ENCODE measurements around the gene CCDC183. TPM values are rescaled to one million over a fixed set of nuclear protein-coding genes. Genes with fewer than 3 reads are reported as not detected.

The CCDC183 gene
- total and polyA plus RNA-seq, 2 of the 4 experiments (the other 2 are of a cell fraction), result under 0.01 to 0.29 TPM

- no peak overlapping the region for H2BK120ac ChIP-seq (ENCODE audit: low read depth, low read length)
- H3K4me2 ChIP-seq (ENCODE audit: low read depth, low read length), result no peak overlapping the region
- WGBS, 2 experiments (ENCODE audit: extremely low coverage in 2 of 2, insufficient read length in 1 of 2), result 80% methylated on average over 3 of the region's 23 CpGs; no CpG with 5 or more reads in 1 of the 2 experiments
- peaks cover 14% of the 10 kb centered on the region for H3K4me1 ChIP-seq (ENCODE audit: control insufficient read depth, insufficient read depth, low read length)
- POLR2A ChIA-PET (ENCODE audit: unreplicated experiment), result no interaction called here
- no peak overlapping the region for H3K4me3 ChIP-seq (ENCODE audit: insufficient read depth, low read depth, low read length)
- CTCF ChIA-PET, result no interaction called here
- dilution Hi-C loops (cut with HindIII; ENCODE audit: low sequenced_read_pairs, unreplicated experiment), result no loop called here
- BruUV-seq (replicated peaks), result no TSS peak
- H3K9ac ChIP-seq (ENCODE audit: low read depth, low read length), result no peak overlapping the region
- no peak overlapping the region for H4K91ac ChIP-seq (ENCODE audit: insufficient read depth, low read depth, low read length)
- no peak overlapping the region for H3K27ac ChIP-seq (ENCODE audit: insufficient read depth, low read length)
- H4K5ac ChIP-seq (ENCODE audit: low read depth, low read length), result no peak overlapping the region
- intact Hi-C loops (cut with micrococcal nuclease), result no loop called here
- H3K36me3 ChIP-seq (ENCODE audit: control insufficient read depth, insufficient read depth, low read length), result peaks cover 15% of the 10 kb centered on the region; the same call in 1 of the 2 replicates
- no peak overlapping the region for H2AK5ac ChIP-seq (ENCODE audit: low read depth, low read length)
- H3K9me1 ChIP-seq (ENCODE audit: insufficient read depth, low read length), result no peaks in the 10 kb centered on the region
- H3K14ac ChIP-seq (replicated peaks; ENCODE audit: low read depth, low read length), result no peak overlapping the region
- H2BK20ac ChIP-seq (ENCODE audit: low read depth, low read length), result no peak overlapping the region
- no peak overlapping the region for H3K23ac ChIP-seq (ENCODE audit: low read depth, low read length)
- TF ChIP-seq RFX5 (IDR thresholded peaks at IDR 0.05; ENCODE audit: low read depth, low read length) (no peak), MAZ (IDR thresholded peaks at IDR 0.05; ENCODE audit: borderline replicate concordance, low read depth, low read length) (no peak), MXI1 (IDR thresholded peaks at IDR 0.05; ENCODE audit: borderline replicate concordance, low read depth, low read length) (no peak), MAFK (IDR thresholded peaks at IDR 0.05; ENCODE audit: low read depth, low read length) (no peak), RAD21 (IDR thresholded peaks at IDR 0.05; ENCODE audit: low read length) (no peak), CTCF (conservative IDR thresholded peaks at IDR 0.05; ENCODE audit: low read depth, low read length) (no peak), CHD1 (IDR thresholded peaks at IDR 0.05; ENCODE audit: low read depth, low read length) (no peak), USF2 (IDR thresholded peaks at IDR 0.05; ENCODE audit: low read depth, low read length) (no peak), FOS (IDR thresholded peaks at IDR 0.05; ENCODE audit: low read depth, low read length) (no peak), RCOR1 (IDR thresholded peaks at IDR 0.05; ENCODE audit: insufficient replicate concordance, low read length) (no peak), NFE2L2 (IDR thresholded peaks at IDR 0.05; ENCODE audit: low read depth, low read length) (no peak), SMC3 (IDR thresholded peaks at IDR 0.05; ENCODE audit: low read depth, low read length) (no peak)
- TF ChIP-seq, protein P1, sequence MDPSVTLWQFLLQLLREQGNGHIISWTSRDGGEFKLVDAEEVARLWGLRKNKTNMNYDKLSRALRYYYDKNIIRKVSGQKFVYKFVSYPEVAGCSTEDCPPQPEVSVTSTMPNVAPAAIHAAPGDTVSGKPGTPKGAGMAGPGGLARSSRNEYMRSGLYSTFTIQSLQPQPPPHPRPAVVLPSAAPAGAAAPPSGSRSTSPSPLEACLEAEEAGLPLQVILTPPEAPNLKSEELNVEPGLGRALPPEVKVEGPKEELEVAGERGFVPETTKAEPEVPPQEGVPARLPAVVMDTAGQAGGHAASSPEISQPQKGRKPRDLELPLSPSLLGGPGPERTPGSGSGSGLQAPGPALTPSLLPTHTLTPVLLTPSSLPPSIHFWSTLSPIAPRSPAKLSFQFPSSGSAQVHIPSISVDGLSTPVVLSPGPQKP (IDR thresholded peaks at IDR 0.05; ENCODE audit: borderline replicate concordance, low read depth, low read length), result no peak
- no peak overlapping the region for H2AFZ ChIP-seq (replicated peaks; ENCODE audit: low read length, poor library complexity)
- no peak overlapping the region for H2BK5ac ChIP-seq (ENCODE audit: low read depth, low read length, poor library complexity, severe bottlenecking)
- no peak overlapping the region for H4K8ac ChIP-seq (ENCODE audit: low read depth in 2 of 2, low read length in 2 of 2)
- H3K18ac ChIP-seq (ENCODE audit: low read depth, low read length), result no peak overlapping the region
- DNase-seq (no peak), ATAC-seq (ENCODE audit: low read depth) (no peak)
- peaks cover 12% of the 10 kb centered on the region for H4K20me1 ChIP-seq (ENCODE audit: insufficient read depth, low read length)
- H3K56ac ChIP-seq (ENCODE audit: extremely low read depth, insufficient read depth, low read length), result no peak overlapping the region
- H3K9me3 ChIP-seq (ENCODE audit: control insufficient read depth, insufficient read depth, low read length), result no peaks in the 10 kb centered on the region
- peaks cover 5 to 18% of the 10 kb centered on the region in 2 experiments; a peak in 2 of 4 replicates for H3K79me1 ChIP-seq (ENCODE audit: low read depth in 1 of 2, low read length in 2 of 2)
- no peak overlapping the region for H3K4ac ChIP-seq (ENCODE audit: low read depth, low read length)
- H2BK15ac ChIP-seq (ENCODE audit: low read depth, low read length), result no peak overlapping the region
- no peak overlapping the region for H2AK9ac ChIP-seq (replicated peaks; ENCODE audit: low read depth, low read length, poor library complexity)
- no peaks in the 10 kb centered on the region for H3K27me3 ChIP-seq (ENCODE audit: control insufficient read depth, insufficient read depth, low read length)
- in situ Hi-C loops (cut with MboI; ENCODE audit: low sequenced_read_pairs), result no loop called here
Measured at GRCh38 chr9:136854842-136855460, 58.8 kb downstream of the CCDC183 start.
